Neural cell (in vitro differentiated cells): ENCODE measurements around the gene NOL4L. TPM values are rescaled to one million over a fixed set of nuclear protein-coding genes. Genes with fewer than 3 reads are reported as not detected.
A peak's percentile ranks its signal among the peaks of the same experiment; 100 is the strongest.

Experiments
- H2AFZ ChIP-seq: fragments of 200-600, 300-800 bp; sonication (generic), shearing (Covaris generic); 2 replicates; pipeline ENCODE4 v1.6.0; 2014; ENCODE audit warnings: low read depth, mild to moderate bottlenecking, antibody characterized with exemption, low read length, moderate library complexity
- H3F3A ChIP-seq: fragments of 200-600 bp; shearing (Covaris generic); 2 replicates; pipeline ENCODE4 v1.6.1; 2016; ENCODE audit warnings: mild to moderate bottlenecking, moderate library complexity, mixed read lengths, antibody characterized with exemption, low read length; ENCODE audit not compliant: insufficient read depth, poor library complexity, severe bottlenecking
- H3K27ac ChIP-seq: fragments of 200-600, 300-800 bp; sonication (generic), shearing (Covaris generic); 2 replicates; pipeline ENCODE4 v1.5.1; 2014; ENCODE audit warnings: mild to moderate bottlenecking, low read length, moderate library complexity
- H3K27me3 ChIP-seq: fragments of 300-800, 200-600 bp; sonication (generic), shearing (Covaris generic); 2 replicates; pipeline ENCODE4 v1.6.0; 2014; ENCODE audit warnings: mild to moderate bottlenecking, low read depth, low read length, moderate library complexity; ENCODE audit not compliant: insufficient read depth
- H3K36me3 ChIP-seq: fragments of 300-800, 200-600 bp; sonication (generic), shearing (Covaris generic); 2 replicates; pipeline ENCODE4 v1.5.1; 2014; ENCODE audit warnings: mild to moderate bottlenecking, antibody characterized with exemption, low read length, moderate library complexity; ENCODE audit not compliant: insufficient read depth
- H3K4me2 ChIP-seq: fragments of 300-800, 200-600 bp; sonication (generic), shearing (Covaris generic); 2 replicates; pipeline ENCODE4 v1.6.0; 2014; ENCODE audit warnings: mild to moderate bottlenecking, low read length
- H3K4me3 ChIP-seq: fragments of 300-800, 200-600 bp; sonication (generic), shearing (Covaris generic); 2 replicates; pipeline ENCODE4 v1.5.1; 2014; ENCODE audit warnings: mild to moderate bottlenecking, low read length, moderate library complexity
- H3K79me2 ChIP-seq: fragments of 200-600 bp; shearing (Covaris generic); replicated peaks from 2 replicates; pipeline ENCODE4 v1.6.0; 2014; ENCODE audit warnings: mild to moderate bottlenecking, low read length, moderate library complexity; ENCODE audit not compliant: insufficient read depth
- H3K9ac ChIP-seq: fragments of 300-800, 200-600 bp; sonication (generic), shearing (Covaris generic); 2 replicates; pipeline ENCODE4 v1.6.1; 2016; ENCODE audit warnings: mild to moderate bottlenecking, low read length, mixed read lengths
- H3K9me2 ChIP-seq: fragments of 200-600 bp; shearing (Covaris generic); 2 replicates; pipeline ENCODE4 v1.6.1; 2016; ENCODE audit warnings: mild to moderate bottlenecking, low read length, mixed read lengths; ENCODE audit not compliant: insufficient read depth
- H3K9me3 ChIP-seq: fragments of 200-600, 300-800 bp; sonication (generic), shearing (Covaris generic); 2 replicates; pipeline ENCODE4 v1.6.1; 2016; ENCODE audit warnings: mild to moderate bottlenecking, mixed run types, low read length, moderate library complexity, mixed read lengths
- H4K20me1 ChIP-seq: fragments of 200-600 bp; shearing (Covaris generic); 2 replicates; pipeline ENCODE4 v1.6.1; 2016; ENCODE audit warnings: mild to moderate bottlenecking, mixed run types; ENCODE audit not compliant: insufficient read depth
- CTCF ChIP-seq: fragments of 450-650 bp; IDR thresholded peaks from 2 replicates; pipeline ENCODE4 v1.5.1; 2014; ENCODE audit warnings: antibody characterized with exemption, mild to moderate bottlenecking, moderate library complexity; ENCODE audit not compliant: poor library complexity, severe bottlenecking
- EP300 ChIP-seq: fragments of 450-650 bp; conservative IDR thresholded peaks from 2 replicates; pipeline ENCODE4 v1.6.1; 2014; ENCODE audit warnings: antibody characterized with exemption, mild to moderate bottlenecking, moderate library complexity; ENCODE audit not compliant: poor library complexity, severe bottlenecking
- EZH2 ChIP-seq: fragments of 200-600, 300-800 bp; shearing (Covaris generic), sonication (generic); IDR thresholded peaks from 2 replicates; pipeline ENCODE4 v1.6.1; 2014; ENCODE audit warnings: antibody characterized with exemption, low read length, borderline replicate concordance, mild to moderate bottlenecking; ENCODE audit not compliant: insufficient read depth, poor library complexity, severe bottlenecking
- POLR2AphosphoS5 ChIP-seq: IDR thresholded peaks from 2 replicates; pipeline ENCODE4 v1.6.1; 2012
- RAD21 ChIP-seq: fragments of 450-650 bp; conservative IDR thresholded peaks from 2 replicates; pipeline ENCODE4 v1.6.1; 2014; ENCODE audit warnings: antibody characterized with exemption, mild to moderate bottlenecking, moderate library complexity
- REST ChIP-seq: IDR thresholded peaks from 2 replicates; pipeline ENCODE4 v1.6.1; 2012; ENCODE audit warnings: borderline replicate concordance
- polyA plus RNA-seq: library from polyadenylated mRNA; depleted of rRNA; stranded (reverse); fragments of >200 nt; gene quantifications from 2 replicates; pipeline ENCODE4 v1.2.3, GENCODE V29; 2014

The NOL4L gene
- polyA plus RNA-seq, 1 donor from 2014 or later, result 20.4 TPM

GRCh38 chr20:32539817-32540675 is 45.1 kb downstream of the NOL4L start:
- H3K27ac ChIP-seq, result no peak overlapping the region
- H3F3A ChIP-seq, result no peaks in the 10 kb centered on the region
- H3K9ac ChIP-seq, result no peak overlapping the region

GRCh38 chr20:32539026-32539816 is 45.9 kb downstream of the NOL4L start:
- Histone ChIP-seq H3K36me3 (no peaks in the 10 kb centered on the region), H2AFZ (no peak overlapping the region), H3K27me3 (no peaks in the 10 kb centered on the region), H4K20me1 (no peaks in the 10 kb centered on the region), H3K9me3 (no peaks in the 10 kb centered on the region), H3K9ac (peak overlapping the region; percentile 39), H3K4me3 (no peak overlapping the region), H3K79me2 (peaks cover 10% of the 10 kb centered on the region), H3F3A (no peaks in the 10 kb centered on the region), H3K4me2 (no peak overlapping the region), H3K9me2 (no peaks in the 10 kb centered on the region), H3K27ac (no peak overlapping the region)
- no peak for TF ChIP-seq POLR2AphosphoS5
- TF ChIP-seq EZH2, result no peak
- no peak for TF ChIP-seq RAD21
- TF ChIP-seq CTCF, result no peak

More at GRCh38 chr20:32539817-32540675, 45.1 kb downstream of the NOL4L start:
- Histone ChIP-seq H4K20me1 (no peaks in the 10 kb centered on the region), H3K9me2 (no peaks in the 10 kb centered on the region), H3K79me2 (peaks cover 10% of the 10 kb centered on the region), H3K36me3 (no peaks in the 10 kb centered on the region), H3K27me3 (no peaks in the 10 kb centered on the region), H3K9me3 (no peaks in the 10 kb centered on the region), H3K4me2 (no peak overlapping the region), H3K4me3 (no peak overlapping the region), H2AFZ (no peak overlapping the region)
- no peak for TF ChIP-seq EP300

- H3F3A ChIP-seq, result no peaks in the 10 kb centered on the region
- no peaks in the 10 kb centered on the region for H4K20me1 ChIP-seq
- no peak for TF ChIP-seq REST
- TF ChIP-seq EZH2, result no peak
- H3K9me2 ChIP-seq, result no peaks in the 10 kb centered on the region
- H3K9me3 ChIP-seq, result no peaks in the 10 kb centered on the region
- peak overlapping the region; percentile 39 for H3K9ac ChIP-seq
- no peaks in the 10 kb centered on the region for H3K27me3 ChIP-seq
- no peak overlapping the region for H3K4me2 ChIP-seq
- H3K27ac ChIP-seq, result no peak overlapping the region
- H3K79me2 ChIP-seq, result peaks cover 10% of the 10 kb centered on the region
- no peaks in the 10 kb centered on the region for H3K36me3 ChIP-seq
- H2AFZ ChIP-seq, result no peak overlapping the region
- H3K4me3 ChIP-seq, result no peak overlapping the region
Measured at GRCh38 chr20:32538526-32538939, 46.6 kb downstream of the NOL4L start.
